ENCODE data around the gene HOXA5. TPM values are rescaled to one million over a fixed set of nuclear protein-coding genes. Genes with fewer than 3 reads are reported as not detected.
A peak's percentile ranks its signal among the peaks of the same experiment; 100 is the strongest.

Gene HOXA5
- total RNA-seq, 1 donor from 2014 or later, result not detected

DNA sequence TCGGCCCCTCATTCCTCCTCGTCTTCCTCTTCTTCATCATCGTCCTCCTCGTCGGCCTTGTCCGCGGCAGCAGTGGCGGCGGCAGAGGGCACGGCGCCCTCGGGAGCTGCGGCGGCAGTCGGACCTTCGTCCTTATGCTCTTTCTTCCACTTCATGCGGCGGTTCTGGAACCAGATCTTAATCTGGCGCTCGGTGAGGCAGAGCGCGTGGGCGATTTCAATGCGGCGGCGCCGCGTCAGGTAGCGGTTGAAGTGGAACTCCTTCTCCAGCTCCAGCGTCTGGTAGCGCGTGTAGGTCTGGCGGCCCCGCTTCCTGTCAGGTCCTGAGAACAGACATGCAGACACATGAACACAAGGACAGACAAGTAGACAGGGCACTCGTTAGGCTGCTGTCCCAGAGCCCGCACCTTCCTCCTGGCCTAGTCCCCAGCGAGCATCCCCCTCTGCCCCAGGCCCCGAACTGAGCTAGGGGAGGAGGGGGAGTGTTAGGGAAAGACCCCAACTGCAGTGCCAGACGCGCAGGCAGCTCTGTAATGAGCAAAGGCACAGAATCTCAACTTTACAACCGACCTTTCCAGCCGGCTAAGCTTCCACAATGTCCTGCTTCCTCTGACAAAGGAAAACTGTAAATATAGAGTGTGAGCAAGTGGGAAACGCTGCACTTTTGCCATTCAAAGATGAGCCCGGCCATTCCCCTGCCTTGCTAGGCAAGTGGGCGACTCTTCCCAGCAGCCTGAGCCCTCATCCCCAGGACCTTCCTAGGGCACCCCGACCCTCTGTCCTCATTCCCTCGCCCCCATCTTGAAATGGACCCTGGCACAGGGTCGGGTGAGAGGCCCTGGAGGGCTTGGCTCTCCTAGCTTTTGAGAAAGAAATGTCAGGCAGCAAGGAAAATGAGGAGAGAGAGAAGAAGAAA lies 11.7 kb upstream of the HOXA5 start:
- no peak for DNase-seq
- TF ChIP-seq, protein P1, sequence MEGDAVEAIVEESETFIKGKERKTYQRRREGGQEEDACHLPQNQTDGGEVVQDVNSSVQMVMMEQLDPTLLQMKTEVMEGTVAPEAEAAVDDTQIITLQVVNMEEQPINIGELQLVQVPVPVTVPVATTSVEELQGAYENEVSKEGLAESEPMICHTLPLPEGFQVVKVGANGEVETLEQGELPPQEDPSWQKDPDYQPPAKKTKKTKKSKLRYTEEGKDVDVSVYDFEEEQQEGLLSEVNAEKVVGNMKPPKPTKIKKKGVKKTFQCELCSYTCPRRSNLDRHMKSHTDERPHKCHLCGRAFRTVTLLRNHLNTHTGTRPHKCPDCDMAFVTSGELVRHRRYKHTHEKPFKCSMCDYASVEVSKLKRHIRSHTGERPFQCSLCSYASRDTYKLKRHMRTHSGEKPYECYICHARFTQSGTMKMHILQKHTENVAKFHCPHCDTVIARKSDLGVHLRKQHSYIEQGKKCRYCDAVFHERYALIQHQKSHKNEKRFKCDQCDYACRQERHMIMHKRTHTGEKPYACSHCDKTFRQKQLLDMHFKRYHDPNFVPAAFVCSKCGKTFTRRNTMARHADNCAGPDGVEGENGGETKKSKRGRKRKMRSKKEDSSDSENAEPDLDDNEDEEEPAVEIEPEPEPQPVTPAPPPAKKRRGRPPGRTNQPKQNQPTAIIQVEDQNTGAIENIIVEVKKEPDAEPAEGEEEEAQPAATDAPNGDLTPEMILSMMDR (IDR thresholded peaks at IDR 0.05; ENCODE audit: partially characterized antibody, unreplicated experiment), result no peak
- H3K9me3 Mint-ChIP-seq (ENCODE audit: unreplicated experiment), result peaks cover 20% of the 10 kb centered on the region
- peaks cover 64% of the 10 kb centered on the region for H3K27me3 Mint-ChIP-seq (ENCODE audit: unreplicated experiment)
- H3K4me1 Mint-ChIP-seq (ENCODE audit: low read depth, unreplicated experiment), result peaks cover 2% of the 10 kb centered on the region
- H3K27ac Mint-ChIP-seq (ENCODE audit: unreplicated experiment), result peak overlapping the region; percentile 38
- peak overlapping the region; percentile 61 for H3K4me3 Mint-ChIP-seq (ENCODE audit: unreplicated experiment)
- peaks cover 15% of the 10 kb centered on the region for H3K36me3 Mint-ChIP-seq (ENCODE audit: unreplicated experiment)

DNA sequence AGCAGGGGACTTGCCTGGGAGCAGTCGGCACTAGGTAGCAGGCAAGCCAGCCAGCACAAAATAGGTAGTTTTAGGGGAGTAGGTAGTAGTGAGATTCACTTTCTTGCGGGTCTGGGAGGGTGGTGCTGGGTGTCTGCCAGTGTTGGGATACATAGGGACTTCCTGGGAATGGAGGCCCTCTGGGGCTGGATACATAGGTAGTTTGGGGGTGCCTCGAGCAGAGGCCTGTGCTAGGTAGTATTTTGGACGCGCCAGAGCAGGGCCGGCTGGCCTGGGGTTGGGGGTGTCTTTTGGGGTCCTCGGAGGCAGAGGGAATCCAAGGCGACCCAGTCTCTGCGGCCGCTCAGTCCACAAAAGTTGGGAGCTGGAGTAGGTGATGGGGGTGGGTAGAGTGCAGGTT lies 10.9 kb upstream of the HOXA5 start:
- Mint-ChIP-seq H3K4me1 (ENCODE audit: low read depth, unreplicated experiment) (peaks cover 2% of the 10 kb centered on the region), H3K36me3 (ENCODE audit: unreplicated experiment) (peaks cover 9% of the 10 kb centered on the region), H3K9me3 (ENCODE audit: unreplicated experiment) (peaks cover 18% of the 10 kb centered on the region), H3K27me3 (ENCODE audit: unreplicated experiment) (peaks cover 63% of the 10 kb centered on the region), H3K27ac (ENCODE audit: unreplicated experiment) (no peak overlapping the region), H3K4me3 (ENCODE audit: unreplicated experiment) (no peak overlapping the region)
- DNase-seq, result no peak
- TF ChIP-seq, protein P1 (IDR thresholded peaks at IDR 0.05; ENCODE audit: partially characterized antibody, unreplicated experiment), result no peak

DNA sequence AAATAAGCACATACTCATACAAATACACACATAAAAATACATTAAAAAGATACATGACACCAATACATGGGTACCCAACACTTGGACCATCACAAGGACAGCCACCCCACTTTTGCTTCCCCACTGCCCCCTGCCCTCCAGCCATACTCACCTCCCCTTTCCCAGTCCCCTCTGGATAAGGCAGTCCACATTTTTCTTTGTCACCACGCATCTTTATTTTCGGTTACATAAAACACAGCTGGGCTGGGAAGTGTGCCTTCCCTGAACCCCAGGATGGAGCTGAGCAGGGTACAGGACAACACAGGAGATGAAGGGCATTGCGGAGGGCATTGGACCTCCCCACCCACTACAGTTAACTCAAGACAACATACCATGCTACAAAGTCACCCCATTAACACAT lies 10.0 kb upstream of the HOXA5 start:
- peaks cover 2% of the 10 kb centered on the region for H3K4me1 Mint-ChIP-seq (ENCODE audit: low read depth, unreplicated experiment)
- TF ChIP-seq, protein P1 (IDR thresholded peaks at IDR 0.05; ENCODE audit: partially characterized antibody, unreplicated experiment), result no peak
- DNase-seq, result no peak
- no peak overlapping the region for H3K27ac Mint-ChIP-seq (ENCODE audit: unreplicated experiment)
- H3K4me3 Mint-ChIP-seq (ENCODE audit: unreplicated experiment), result peak overlapping the region; percentile 23
- peaks cover 13% of the 10 kb centered on the region for H3K9me3 Mint-ChIP-seq (ENCODE audit: unreplicated experiment)
- peaks cover 64% of the 10 kb centered on the region for H3K27me3 Mint-ChIP-seq (ENCODE audit: unreplicated experiment)
- H3K36me3 Mint-ChIP-seq (ENCODE audit: unreplicated experiment), result peaks cover 9% of the 10 kb centered on the region

DNA sequence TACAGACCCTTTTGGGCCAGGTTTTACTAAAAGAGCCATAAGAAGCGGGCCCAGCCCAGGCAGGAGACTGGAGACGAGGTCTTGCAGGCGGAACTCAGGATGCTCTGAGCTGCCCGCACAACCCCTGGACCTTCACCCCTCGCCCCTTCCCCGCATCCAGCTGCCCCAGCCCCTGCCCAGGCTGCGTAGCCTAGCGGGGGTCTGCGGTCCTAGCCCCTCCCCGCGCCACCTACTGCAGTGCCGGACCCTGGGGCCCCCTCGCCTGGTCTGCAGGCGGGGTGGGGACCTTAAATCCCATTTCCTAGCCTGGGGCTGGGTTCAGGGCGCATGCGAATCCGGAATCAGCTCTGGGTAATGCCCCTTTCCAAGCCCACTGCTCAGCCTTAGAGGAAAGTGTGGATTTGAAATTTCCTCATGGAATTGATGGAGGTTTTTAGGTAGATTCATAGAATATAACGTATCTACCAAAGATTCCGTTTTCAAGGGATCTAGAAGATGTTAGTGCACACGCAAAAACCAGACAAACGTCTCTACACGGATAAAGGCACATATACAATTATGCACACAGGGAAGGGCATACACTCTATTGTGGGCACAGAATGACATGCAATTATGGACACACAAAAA lies 9.4 kb upstream of the HOXA5 start:
- Mint-ChIP-seq H3K27ac (ENCODE audit: unreplicated experiment) (no peak overlapping the region), H3K36me3 (ENCODE audit: unreplicated experiment) (peaks cover 4% of the 10 kb centered on the region), H3K9me3 (ENCODE audit: unreplicated experiment) (peaks cover 11% of the 10 kb centered on the region), H3K4me1 (ENCODE audit: low read depth, unreplicated experiment) (peaks cover 2% of the 10 kb centered on the region), H3K4me3 (ENCODE audit: unreplicated experiment) (peak overlapping the region; percentile 23), H3K27me3 (ENCODE audit: unreplicated experiment) (peaks cover 64% of the 10 kb centered on the region)
- DNase-seq, result no peak
- TF ChIP-seq, protein P1 (IDR thresholded peaks at IDR 0.05; ENCODE audit: partially characterized antibody, unreplicated experiment), result no peak

Measured in glutamatergic neuron (in vitro differentiated cells).